HAP-1 (cell line): ENCODE measurements around the gene POU2AF2.

Experiments used
- DNase-seq, 2 experiments: peaks; one replicate each; pipeline ENCODE4 v3.0.0-alpha.2; 2016 to 2020; ENCODE audit warnings: low spot score in 2 of 2
- H3K27me3 ChIP-seq: fragments of 250-450 bp; sonication (Bioruptor Pico); 2 replicates; pipeline ENCODE4 v1.5.1; 2020; ENCODE audit warnings: low read depth, mild to moderate bottlenecking, moderate library complexity
- H3K36me3 ChIP-seq: fragments of 250-450 bp; sonication (Bioruptor Pico); replicated peaks from 2 replicates; pipeline ENCODE4 v1.5.1; 2020; ENCODE audit warnings: mild to moderate bottlenecking
- H3K4me1 ChIP-seq: fragments of 250-450 bp; sonication (Bioruptor Pico); 2 replicates; pipeline ENCODE4 v1.5.1; 2020; ENCODE audit warnings: mild to moderate bottlenecking
- H3K4me3 ChIP-seq: fragments of 250-450 bp; sonication (Bioruptor Pico); 2 replicates; pipeline ENCODE4 v1.5.1; 2020; ENCODE audit warnings: mild to moderate bottlenecking, moderate library complexity
- H3K9me3 ChIP-seq: fragments of 250-450 bp; sonication (Bioruptor Pico); 2 replicates; pipeline ENCODE4 v1.5.1; 2020; ENCODE audit warnings: mild to moderate bottlenecking, moderate library complexity
- in situ Hi-C: fragments of 300-500 bp; cut with MboI; formaldehyde crosslinking; loops from 3 replicates; pipeline ENCODE4 v1.14.3; 2020; ENCODE audit warnings: low sequenced_read_pairs, inconsistent platforms, mixed read lengths

The POU2AF2 gene

GRCh38 chr11:111229604-111230003 is 15.9 kb upstream of the POU2AF2 start:
- H3K9me3 ChIP-seq = no peaks in the 10 kb centered on the region; the same call in 1 of the 2 replicates
- no peaks in the 10 kb centered on the region for H3K36me3 ChIP-seq
- H3K27me3 ChIP-seq = peaks cover 8% of the 10 kb centered on the region
- in situ Hi-C loops = loop anchor here (25.0 kb wide), 1 partner anchor 767 kb away; no protein-coding TSS in a partner anchor
- no peak overlapping the region for H3K4me3 ChIP-seq
- H3K4me1 ChIP-seq = no peaks in the 10 kb centered on the region; the same call in 1 of the 2 replicates
- no peak for DNase-seq

GRCh38 chr11:111230122-111230465 is 15.4 kb upstream of the POU2AF2 start:
- in situ Hi-C loops = loop anchor here (25.0 kb wide), 1 partner anchor 768 kb away; no protein-coding TSS in a partner anchor
- no peak for DNase-seq

GRCh38 chr11:111231836-111232235 is 13.7 kb upstream of the POU2AF2 start:
- in situ Hi-C loops = loop anchor here (25.0 kb wide), 1 partner anchor 770 kb away; no protein-coding TSS in a partner anchor

More at GRCh38 chr11:111230122-111230465, 15.4 kb upstream of the POU2AF2 start:
- no peaks in the 10 kb centered on the region for H3K36me3 ChIP-seq
- H3K9me3 ChIP-seq = no peaks in the 10 kb centered on the region; the same call in 1 of the 2 replicates
- H3K4me3 ChIP-seq = no peak overlapping the region
- H3K27me3 ChIP-seq = peaks cover 8% of the 10 kb centered on the region
- no peaks in the 10 kb centered on the region; the same call in 1 of the 2 replicates for H3K4me1 ChIP-seq

GRCh38 chr11:111236383-111236782 is 9.1 kb upstream of the POU2AF2 start:
- no peaks in the 10 kb centered on the region for H3K36me3 ChIP-seq
- in situ Hi-C loops = loop anchor here (25.0 kb wide), 1 partner anchor 774 kb away; no protein-coding TSS in a partner anchor
- no peaks in the 10 kb centered on the region; the same call in 1 of the 2 replicates for H3K4me1 ChIP-seq
- DNase-seq = no peak
- H3K27me3 ChIP-seq = peaks cover under 1% of the 10 kb centered on the region; the same call in 1 of the 2 replicates
- no peak overlapping the region for H3K4me3 ChIP-seq
- H3K9me3 ChIP-seq = no peaks in the 10 kb centered on the region

More at GRCh38 chr11:111231836-111232235, 13.7 kb upstream of the POU2AF2 start:
- Histone ChIP-seq H3K4me1 (no peaks in the 10 kb centered on the region; the same call in 1 of the 2 replicates), H3K9me3 (no peaks in the 10 kb centered on the region), H3K36me3 (no peaks in the 10 kb centered on the region), H3K4me3 (no peak overlapping the region), H3K27me3 (peaks cover 8% of the 10 kb centered on the region)
- no peak for DNase-seq

GRCh38 chr11:111237926-111238325 is 7.6 kb upstream of the POU2AF2 start:
- in situ Hi-C loops = loop anchor here (25.0 kb wide), 1 partner anchor 776 kb away; no protein-coding TSS in a partner anchor
- no peak for DNase-seq
- no peak overlapping the region for H3K4me3 ChIP-seq
- H3K27me3 ChIP-seq = no peaks in the 10 kb centered on the region; the same call in 1 of the 2 replicates
- H3K9me3 ChIP-seq = no peaks in the 10 kb centered on the region
- no peaks in the 10 kb centered on the region for H3K36me3 ChIP-seq
- H3K4me1 ChIP-seq = no peaks in the 10 kb centered on the region

GRCh38 chr11:111246956-111247355 is 1.4 kb downstream of the POU2AF2 start:
- Histone ChIP-seq H3K27me3 (0 out of 2 replicates have a peak, but pooled peaks cover 5% of the 10 kb centered on the region), H3K4me1 (no peaks in the 10 kb centered on the region), H3K36me3 (no peaks in the 10 kb centered on the region), H3K9me3 (no peaks in the 10 kb centered on the region), H3K4me3 (no peak overlapping the region)
- no peak for DNase-seq
- in situ Hi-C loops = loop anchor here (25.0 kb wide), 1 partner anchor 785 kb away; no protein-coding TSS in a partner anchor

GRCh38 chr11:111250936-111251335 is 5.4 kb downstream of the POU2AF2 start:
- Histone ChIP-seq H3K36me3 (no peaks in the 10 kb centered on the region), H3K4me1 (no peaks in the 10 kb centered on the region), H3K27me3 (no peaks in the 10 kb centered on the region; the same call in 1 of the 2 replicates), H3K9me3 (no peaks in the 10 kb centered on the region), H3K4me3 (no peak overlapping the region)
- no peak for DNase-seq
- in situ Hi-C loops = no loop called here

GRCh38 chr11:111253131-111253530 is 7.6 kb downstream of the POU2AF2 start:
- Histone ChIP-seq H3K27me3 (no peaks in the 10 kb centered on the region; the same call in 1 of the 2 replicates), H3K4me3 (no peak overlapping the region), H3K36me3 (no peaks in the 10 kb centered on the region), H3K9me3 (no peaks in the 10 kb centered on the region), H3K4me1 (no peaks in the 10 kb centered on the region)
- DNase-seq = no peak
- in situ Hi-C loops = no loop called here

GRCh38 chr11:111253630-111254029 is 8.1 kb downstream of the POU2AF2 start:
- no peaks in the 10 kb centered on the region for H3K9me3 ChIP-seq
- no peaks in the 10 kb centered on the region for H3K36me3 ChIP-seq
- H3K4me1 ChIP-seq = no peaks in the 10 kb centered on the region
- no peaks in the 10 kb centered on the region; the same call in 1 of the 2 replicates for H3K27me3 ChIP-seq
- in situ Hi-C loops = no loop called here
- no peak overlapping the region for H3K4me3 ChIP-seq
- no peak for DNase-seq

GRCh38 chr11:111258046-111258445 is 12.5 kb downstream of the POU2AF2 start:
- Histone ChIP-seq H3K4me1 (no peaks in the 10 kb centered on the region), H3K36me3 (no peaks in the 10 kb centered on the region), H3K4me3 (no peak overlapping the region), H3K9me3 (no peaks in the 10 kb centered on the region), H3K27me3 (peaks cover 5% of the 10 kb centered on the region; the same call in 1 of the 2 replicates)
- in situ Hi-C loops = no loop called here
- no peak for DNase-seq

GRCh38 chr11:111259896-111260295 is 14.4 kb downstream of the POU2AF2 start:
- no peaks in the 10 kb centered on the region for H3K4me1 ChIP-seq
- no peak overlapping the region for H3K4me3 ChIP-seq
- in situ Hi-C loops = no loop called here
- H3K36me3 ChIP-seq = no peaks in the 10 kb centered on the region
- peaks cover 5% of the 10 kb centered on the region; the same call in 1 of the 2 replicates for H3K27me3 ChIP-seq
- DNase-seq = no peak
- no peaks in the 10 kb centered on the region for H3K9me3 ChIP-seq

- no peaks in the 10 kb centered on the region for H3K4me1 ChIP-seq
- DNase-seq = no peak
- peaks cover 5% of the 10 kb centered on the region; the same call in 1 of the 2 replicates for H3K27me3 ChIP-seq
- no peaks in the 10 kb centered on the region for H3K36me3 ChIP-seq
- H3K4me3 ChIP-seq = no peak overlapping the region
- in situ Hi-C loops = no loop called here
- H3K9me3 ChIP-seq = no peaks in the 10 kb centered on the region
These were observed 15.3 kb downstream of the POU2AF2 start for GRCh38 chr11:111260811-111261210.

GRCh38 chr11:111264646-111265045 is 19.1 kb downstream of the POU2AF2 start:
- no peaks in the 10 kb centered on the region for H3K9me3 ChIP-seq
- H3K4me1 ChIP-seq = no peaks in the 10 kb centered on the region; the same call in 1 of the 2 replicates
- H3K27me3 ChIP-seq = peaks cover 5% of the 10 kb centered on the region; the same call in 1 of the 2 replicates
- no peak for DNase-seq
- no peak overlapping the region for H3K4me3 ChIP-seq
- in situ Hi-C loops = no loop called here
- H3K36me3 ChIP-seq = no peaks in the 10 kb centered on the region

GRCh38 chr11:111265421-111265820 is 19.9 kb downstream of the POU2AF2 start:
- H3K27me3 ChIP-seq = peaks cover 5% of the 10 kb centered on the region; the same call in 1 of the 2 replicates
- no peak overlapping the region for H3K4me3 ChIP-seq
- no peaks in the 10 kb centered on the region for H3K9me3 ChIP-seq
- in situ Hi-C loops = no loop called here
- DNase-seq = no peak
- H3K36me3 ChIP-seq = no peaks in the 10 kb centered on the region
- no peaks in the 10 kb centered on the region; the same call in 1 of the 2 replicates for H3K4me1 ChIP-seq
